PFSK-1 (cell line): Measurements from ENCODE around the gene LAMB4.

Source experiments
- FOXP2 ChIP-seq: optimal IDR thresholded peaks from 2 replicates; pipeline ENCODE3; 2011; ENCODE audit warnings: borderline replicate concordance, control low read depth, inconsistent platforms; ENCODE audit not compliant: insufficient read depth; ENCODE audit errors: extremely low read length, extremely low read depth
- POLR2AphosphoS5 ChIP-seq: IDR thresholded peaks from 2 replicates; pipeline ENCODE4 v1.6.1; 2012; ENCODE audit warnings: low read depth, mild to moderate bottlenecking, control low read depth, low read length, moderate library complexity
- SIN3A ChIP-seq: IDR thresholded peaks from 2 replicates; pipeline ENCODE4 v1.6.1; 2012; ENCODE audit warnings: mild to moderate bottlenecking, low read length, moderate library complexity, borderline replicate concordance; ENCODE audit not compliant: insufficient read depth
- TAF1 ChIP-seq: IDR thresholded peaks from 2 replicates; pipeline ENCODE4 v1.6.1; 2012; ENCODE audit warnings: low read length, control low read depth, borderline replicate concordance; ENCODE audit not compliant: insufficient read depth
- TF ChIP-seq, protein P1 (sequence below), 2 experiments: IDR thresholded peaks; 2 replicates each; pipeline versions ENCODE4 v1.6.1 to v1.8.0; 2011 to 2012; ENCODE audit warnings: low read depth in 2 of 2, low read length in 2 of 2, control low read depth in 1 of 2, inconsistent platforms in 1 of 2, mild to moderate bottlenecking in 1 of 2, moderate library complexity in 1 of 2; ENCODE audit not compliant: insufficient read depth in 1 of 2

The LAMB4 gene

DNA sequence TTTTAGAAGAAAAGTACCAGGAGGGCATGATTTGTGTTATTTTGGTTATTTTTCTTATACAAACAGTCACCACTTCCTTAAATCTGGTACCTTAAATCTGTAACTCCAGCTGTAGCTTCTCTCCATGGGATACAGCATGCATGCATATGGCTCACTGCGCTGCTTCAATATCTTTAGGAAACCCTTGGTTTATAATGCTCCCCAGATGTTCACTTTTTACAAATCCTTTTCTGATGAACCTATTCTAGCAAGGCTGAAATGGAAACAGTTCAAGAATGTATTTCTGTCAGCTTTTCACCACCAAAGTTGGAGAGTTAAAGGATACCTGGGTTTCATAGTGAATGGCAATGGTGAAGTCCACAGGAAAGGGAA lies 50.9 kb downstream of the LAMB4 start:
- TF ChIP-seq, protein P1, sequence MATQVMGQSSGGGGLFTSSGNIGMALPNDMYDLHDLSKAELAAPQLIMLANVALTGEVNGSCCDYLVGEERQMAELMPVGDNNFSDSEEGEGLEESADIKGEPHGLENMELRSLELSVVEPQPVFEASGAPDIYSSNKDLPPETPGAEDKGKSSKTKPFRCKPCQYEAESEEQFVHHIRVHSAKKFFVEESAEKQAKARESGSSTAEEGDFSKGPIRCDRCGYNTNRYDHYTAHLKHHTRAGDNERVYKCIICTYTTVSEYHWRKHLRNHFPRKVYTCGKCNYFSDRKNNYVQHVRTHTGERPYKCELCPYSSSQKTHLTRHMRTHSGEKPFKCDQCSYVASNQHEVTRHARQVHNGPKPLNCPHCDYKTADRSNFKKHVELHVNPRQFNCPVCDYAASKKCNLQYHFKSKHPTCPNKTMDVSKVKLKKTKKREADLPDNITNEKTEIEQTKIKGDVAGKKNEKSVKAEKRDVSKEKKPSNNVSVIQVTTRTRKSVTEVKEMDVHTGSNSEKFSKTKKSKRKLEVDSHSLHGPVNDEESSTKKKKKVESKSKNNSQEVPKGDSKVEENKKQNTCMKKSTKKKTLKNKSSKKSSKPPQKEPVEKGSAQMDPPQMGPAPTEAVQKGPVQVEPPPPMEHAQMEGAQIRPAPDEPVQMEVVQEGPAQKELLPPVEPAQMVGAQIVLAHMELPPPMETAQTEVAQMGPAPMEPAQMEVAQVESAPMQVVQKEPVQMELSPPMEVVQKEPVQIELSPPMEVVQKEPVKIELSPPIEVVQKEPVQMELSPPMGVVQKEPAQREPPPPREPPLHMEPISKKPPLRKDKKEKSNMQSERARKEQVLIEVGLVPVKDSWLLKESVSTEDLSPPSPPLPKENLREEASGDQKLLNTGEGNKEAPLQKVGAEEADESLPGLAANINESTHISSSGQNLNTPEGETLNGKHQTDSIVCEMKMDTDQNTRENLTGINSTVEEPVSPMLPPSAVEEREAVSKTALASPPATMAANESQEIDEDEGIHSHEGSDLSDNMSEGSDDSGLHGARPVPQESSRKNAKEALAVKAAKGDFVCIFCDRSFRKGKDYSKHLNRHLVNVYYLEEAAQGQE (IDR thresholded peaks at IDR 0.05; ENCODE audit: insufficient read depth in 1 of 2, low read depth in 2 of 2, low read length in 2 of 2) = no peak
- TF ChIP-seq SIN3A (no peak), FOXP2 (no peak), POLR2AphosphoS5 (no peak), TAF1 (no peak)

DNA sequence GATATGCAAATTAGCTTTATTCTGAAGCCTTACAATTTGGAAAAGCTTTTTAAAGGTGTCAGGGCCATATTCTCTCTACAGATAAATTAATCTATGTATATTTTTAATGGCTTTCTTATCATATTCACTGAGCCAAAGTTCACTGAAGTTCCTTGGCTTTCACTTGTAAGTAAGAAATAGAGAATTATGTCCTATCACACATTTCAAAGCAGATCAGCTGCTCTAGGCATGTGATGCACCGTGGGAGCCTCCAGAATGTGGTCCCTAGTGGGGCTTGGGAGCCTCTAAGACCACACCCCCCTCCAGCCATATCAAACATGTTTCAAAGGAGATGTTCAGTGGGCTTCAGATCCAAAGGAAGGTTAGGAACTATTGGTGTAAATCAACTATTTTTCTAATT lies 51.5 kb downstream of the LAMB4 start:
- TF ChIP-seq TAF1 = no peak
- no peak for TF ChIP-seq POLR2AphosphoS5
- no peak for TF ChIP-seq FOXP2
- TF ChIP-seq, protein P1 (IDR thresholded peaks at IDR 0.05; ENCODE audit: insufficient read depth in 1 of 2, low read depth in 2 of 2, low read length in 2 of 2) = no peak
- no peak for TF ChIP-seq SIN3A

DNA sequence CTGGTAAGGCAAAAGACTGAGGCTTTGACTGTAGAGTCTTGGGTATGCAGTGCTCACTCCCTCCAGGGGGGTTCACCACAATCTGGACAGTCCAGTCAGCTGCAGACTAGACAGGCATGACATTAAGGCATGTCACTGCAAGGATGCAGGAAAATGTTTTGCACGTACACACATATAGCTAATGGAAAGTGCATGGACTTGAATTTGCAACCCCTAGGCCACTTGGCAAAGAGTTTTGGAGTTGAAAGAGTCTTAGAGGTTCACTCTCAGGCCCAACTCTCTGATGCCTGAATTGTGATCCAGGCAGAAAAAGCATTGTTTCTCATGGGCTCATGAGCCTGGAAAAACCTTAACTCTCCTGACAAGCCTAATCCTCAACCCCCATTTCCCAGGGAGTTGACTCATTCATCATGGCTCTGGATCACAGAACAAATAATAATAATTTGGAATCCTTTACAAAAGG lies 51.9 kb downstream of the LAMB4 start:
- no peak for TF ChIP-seq FOXP2
- TF ChIP-seq SIN3A = no peak
- no peak for TF ChIP-seq POLR2AphosphoS5
- TF ChIP-seq TAF1 = no peak
- TF ChIP-seq, protein P1 (IDR thresholded peaks at IDR 0.05; ENCODE audit: insufficient read depth in 1 of 2, low read depth in 2 of 2, low read length in 2 of 2) = no peak

DNA sequence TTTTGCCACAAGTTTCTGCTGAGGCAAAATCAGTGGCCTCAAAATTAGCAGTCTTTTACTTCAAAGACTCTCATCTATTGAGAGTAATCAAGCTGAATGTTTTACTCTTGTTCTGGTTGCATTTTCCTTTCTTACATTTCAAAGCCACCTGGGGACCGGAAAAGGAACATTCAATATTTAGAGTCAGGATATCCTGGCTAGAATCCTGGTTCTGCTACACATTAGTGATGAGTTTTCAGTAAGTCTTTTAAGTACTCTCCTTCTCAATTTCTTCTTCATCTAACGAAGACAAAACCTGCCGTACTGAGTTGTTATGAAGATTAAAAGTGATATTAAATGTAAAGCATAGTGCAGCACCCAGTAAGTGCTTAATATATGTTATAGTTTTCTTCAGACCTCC lies 52.5 kb downstream of the LAMB4 start:
- no peak for TF ChIP-seq SIN3A
- no peak for TF ChIP-seq FOXP2
- TF ChIP-seq TAF1 = no peak
- TF ChIP-seq POLR2AphosphoS5 = no peak
- TF ChIP-seq, protein P1 (IDR thresholded peaks at IDR 0.05; ENCODE audit: insufficient read depth in 1 of 2, low read depth in 2 of 2, low read length in 2 of 2) = no peak

DNA sequence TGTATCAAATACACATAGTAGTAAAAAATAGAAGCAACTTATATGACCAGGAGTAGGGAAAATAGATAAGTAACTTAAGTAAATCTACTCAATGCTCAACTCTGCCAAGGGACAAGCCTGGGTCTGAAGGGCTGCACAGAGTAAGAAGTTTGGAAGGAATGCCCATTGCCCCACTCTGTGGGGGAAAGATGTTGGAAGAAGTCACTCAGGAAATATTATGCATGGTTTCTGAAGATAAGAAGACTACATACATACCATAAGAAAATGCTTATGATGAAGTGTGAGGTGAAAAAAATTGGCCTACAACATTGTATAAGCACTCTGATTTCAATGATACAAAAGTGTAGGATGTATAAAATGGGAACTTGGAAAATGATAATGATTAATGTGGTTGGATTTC lies 54.0 kb downstream of the LAMB4 start:
- TF ChIP-seq, protein P1 (IDR thresholded peaks at IDR 0.05; ENCODE audit: insufficient read depth in 1 of 2, low read depth in 2 of 2, low read length in 2 of 2) = no peak
- no peak for TF ChIP-seq FOXP2
- no peak for TF ChIP-seq SIN3A
- no peak for TF ChIP-seq TAF1
- TF ChIP-seq POLR2AphosphoS5 = no peak
